Hepatocyte (in vitro differentiated cells): ENCODE results near the gene S100A11. TPM values are rescaled to one million over a fixed set of nuclear protein-coding genes. Genes with fewer than 3 reads are reported as not detected.
A peak's percentile ranks its signal among the peaks of the same experiment; 100 is the strongest.

Experiments used
- DNase-seq: peaks from one replicate; pipeline ENCODE4 v3.0.0-alpha.2; 2016; ENCODE audit warnings: low spot score
- H2AFZ ChIP-seq: fragments of 200-600 bp; sonication (generic); 2 replicates; pipeline ENCODE4 v1.6.0; 2016; ENCODE audit warnings: antibody characterized with exemption, mild to moderate bottlenecking
- H3K27ac ChIP-seq: fragments of 200-600 bp; sonication (generic); 2 replicates; pipeline ENCODE4 v1.5.1; 2016; ENCODE audit warnings: mild to moderate bottlenecking
- H3K27me3 ChIP-seq: fragments of 200-600 bp; sonication (generic); 2 replicates; pipeline ENCODE4 v1.6.1; 2016
- H3K36me3 ChIP-seq: fragments of 200-600 bp; sonication (generic); replicated peaks from 2 replicates; pipeline ENCODE4 v1.5.1; 2016; ENCODE audit warnings: low read depth; ENCODE audit not compliant: insufficient read depth
- H3K4me1 ChIP-seq: fragments of 200-600 bp; sonication (generic); 2 replicates; pipeline ENCODE4 v1.5.1; 2016; ENCODE audit warnings: mild to moderate bottlenecking, moderate library complexity; ENCODE audit not compliant: insufficient read depth
- H3K4me2 ChIP-seq: fragments of 200-600 bp; sonication (generic); 2 replicates; pipeline ENCODE4 v1.6.0; 2016
- H3K4me3 ChIP-seq: fragments of 200-600 bp; sonication (generic); 2 replicates; pipeline ENCODE4 v1.5.1; 2016; ENCODE audit warnings: mild to moderate bottlenecking
- H3K79me2 ChIP-seq: fragments of 200-600 bp; sonication (generic); 2 replicates; pipeline ENCODE4 v1.6.0; 2017; ENCODE audit warnings: mild to moderate bottlenecking
- H3K9me2 ChIP-seq: fragments of 200-600 bp; sonication (generic); replicated peaks from 2 replicates; pipeline ENCODE4 v1.6.0; 2017; ENCODE audit warnings: mild to moderate bottlenecking; ENCODE audit not compliant: insufficient read depth
- H3K9me3 ChIP-seq: fragments of 200-600 bp; sonication (generic); 2 replicates; pipeline ENCODE4 v1.5.1; 2016; ENCODE audit warnings: low read depth, mild to moderate bottlenecking
- H4K20me1 ChIP-seq: fragments of 200-600 bp; sonication (generic); 2 replicates; pipeline ENCODE4 v1.6.0; 2016; ENCODE audit warnings: mild to moderate bottlenecking; ENCODE audit not compliant: insufficient read depth, poor library complexity, severe bottlenecking
- EZH2 ChIP-seq: fragments of 200-600 bp; sonication (generic); IDR thresholded peaks from 2 replicates; pipeline ENCODE4 v1.6.1; 2016; ENCODE audit warnings: antibody characterized with exemption, mild to moderate bottlenecking, borderline replicate concordance
- EZH2phosphoT487 ChIP-seq: fragments of 200-600 bp; sonication (generic); IDR thresholded peaks from one replicate; pipeline ENCODE4 v1.6.1; 2018; ENCODE audit warnings: antibody characterized with exemption, mild to moderate bottlenecking, low read depth, moderate library complexity; ENCODE audit not compliant: unreplicated experiment, severe bottlenecking
- WGBS: methylation state at CpG from one replicate; pipeline ENCODE4 v1.1.6; 2016; ENCODE audit warnings: low lambda C conversion rate; ENCODE audit errors: missing lambda C conversion rate; 5-methylcytosine and 5-hydroxymethylcytosine counted together
- polyA plus RNA-seq: library from polyadenylated mRNA; unstranded; fragments of >200 nt; fragmentation: Nextera tagmentation; extraction: Ambion mirVana; gene quantifications from 2 replicates; pipeline ENCODE4 v1.2.1, GENCODE V29; 2016
- total RNA-seq: library from RNA; depleted of rRNA; stranded (reverse); fragments of >200 nt; gene quantifications from 2 replicates; pipeline ENCODE4 v1.2.3, GENCODE V29; 2014
- TF ChIP-seq, protein P1 (sequence below): fragments of 200-600 bp; sonication (generic); IDR thresholded peaks from 2 replicates; pipeline ENCODE4 v1.5.1; 2016; ENCODE audit warnings: antibody characterized with exemption, mild to moderate bottlenecking; ENCODE audit not compliant: poor library complexity

S100A11 gene
- total and polyA plus RNA-seq, 2 experiments from 2014 or later, result 258 to 1,491 TPM

DNA sequence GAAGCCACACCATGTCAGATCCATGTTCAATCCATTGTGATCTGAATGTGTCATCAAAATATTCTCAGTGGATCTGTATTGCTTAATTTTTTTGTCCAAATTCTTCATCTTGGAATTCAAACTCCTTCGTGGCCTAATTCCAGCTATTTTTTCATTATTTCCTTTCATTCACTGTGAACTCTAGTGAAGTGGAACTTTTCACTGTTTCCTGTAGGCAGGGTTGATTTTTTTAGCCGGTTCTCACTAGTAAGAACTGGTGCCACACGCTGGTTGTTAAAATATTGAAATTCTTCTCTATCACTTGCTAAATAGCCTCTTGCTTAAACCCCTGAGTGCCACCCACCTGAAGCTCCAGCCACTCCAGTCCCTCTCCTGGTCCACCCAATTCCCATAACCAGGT, 7.6 kb upstream of the S100A11 start:
- DNase-seq, result no peak
- Histone ChIP-seq H3K27ac (no peak overlapping the region), H3K27me3 (no peaks in the 10 kb centered on the region), H3K4me1 (peaks cover 16% of the 10 kb centered on the region), H3K4me2 (no peak overlapping the region), H2AFZ (no peak overlapping the region), H3K9me3 (no peaks in the 10 kb centered on the region), H3K36me3 (no peaks in the 10 kb centered on the region), H3K4me3 (no peak overlapping the region), H3K9me2 (no peaks in the 10 kb centered on the region), H4K20me1 (no peaks in the 10 kb centered on the region), H3K79me2 (no peaks in the 10 kb centered on the region)
- TF ChIP-seq EZH2, result no peak
- TF ChIP-seq EZH2phosphoT487, result no peak
- TF ChIP-seq, protein P1, sequence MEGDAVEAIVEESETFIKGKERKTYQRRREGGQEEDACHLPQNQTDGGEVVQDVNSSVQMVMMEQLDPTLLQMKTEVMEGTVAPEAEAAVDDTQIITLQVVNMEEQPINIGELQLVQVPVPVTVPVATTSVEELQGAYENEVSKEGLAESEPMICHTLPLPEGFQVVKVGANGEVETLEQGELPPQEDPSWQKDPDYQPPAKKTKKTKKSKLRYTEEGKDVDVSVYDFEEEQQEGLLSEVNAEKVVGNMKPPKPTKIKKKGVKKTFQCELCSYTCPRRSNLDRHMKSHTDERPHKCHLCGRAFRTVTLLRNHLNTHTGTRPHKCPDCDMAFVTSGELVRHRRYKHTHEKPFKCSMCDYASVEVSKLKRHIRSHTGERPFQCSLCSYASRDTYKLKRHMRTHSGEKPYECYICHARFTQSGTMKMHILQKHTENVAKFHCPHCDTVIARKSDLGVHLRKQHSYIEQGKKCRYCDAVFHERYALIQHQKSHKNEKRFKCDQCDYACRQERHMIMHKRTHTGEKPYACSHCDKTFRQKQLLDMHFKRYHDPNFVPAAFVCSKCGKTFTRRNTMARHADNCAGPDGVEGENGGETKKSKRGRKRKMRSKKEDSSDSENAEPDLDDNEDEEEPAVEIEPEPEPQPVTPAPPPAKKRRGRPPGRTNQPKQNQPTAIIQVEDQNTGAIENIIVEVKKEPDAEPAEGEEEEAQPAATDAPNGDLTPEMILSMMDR, result no peak
- WGBS, result 70% methylated on average over 3 of the region's 3 CpGs

DNA sequence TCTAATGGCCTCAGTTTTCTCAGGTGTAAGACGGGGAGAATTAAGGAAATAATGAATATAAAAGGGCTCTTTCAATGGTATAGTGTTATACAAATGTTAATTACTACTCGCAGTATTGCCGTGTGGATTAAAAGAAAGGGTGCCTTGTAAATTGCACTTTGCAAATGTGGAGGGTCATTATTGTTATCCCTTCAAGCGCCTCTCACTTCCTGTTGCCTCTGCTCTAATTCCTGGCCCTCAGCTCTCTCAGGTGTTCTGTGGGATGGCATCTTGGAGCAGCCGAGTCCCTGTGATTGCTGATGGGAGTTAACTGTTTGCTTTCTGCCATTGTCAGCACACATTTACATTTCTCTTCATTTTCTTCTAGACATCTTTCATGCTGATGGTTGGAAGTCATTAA, 7.1 kb upstream of the S100A11 start:
- H3K9me3 ChIP-seq, result no peaks in the 10 kb centered on the region
- no peaks in the 10 kb centered on the region for H3K9me2 ChIP-seq
- H3K36me3 ChIP-seq, result no peaks in the 10 kb centered on the region
- TF ChIP-seq EZH2phosphoT487 (no peak), EZH2 (no peak)
- TF ChIP-seq, protein P1, result no peak
- no peak overlapping the region for H3K27ac ChIP-seq
- DNase-seq, result no peak
- no peaks in the 10 kb centered on the region for H4K20me1 ChIP-seq
- no peak overlapping the region for H2AFZ ChIP-seq
- H3K27me3 ChIP-seq, result no peaks in the 10 kb centered on the region
- WGBS, result 46% methylated on average over 5 of the region's 5 CpGs
- H3K4me2 ChIP-seq, result no peak overlapping the region
- peaks cover 15% of the 10 kb centered on the region for H3K4me1 ChIP-seq
- no peak overlapping the region for H3K4me3 ChIP-seq
- H3K79me2 ChIP-seq, result no peaks in the 10 kb centered on the region

GRCh38 chr1:152042030-152042429, 5.2 kb upstream of the S100A11 start:
- Histone ChIP-seq H3K27ac (no peak overlapping the region), H2AFZ (no peak overlapping the region), H3K27me3 (no peaks in the 10 kb centered on the region), H3K9me2 (no peaks in the 10 kb centered on the region), H3K79me2 (no peaks in the 10 kb centered on the region), H3K4me3 (no peak overlapping the region), H3K36me3 (no peaks in the 10 kb centered on the region), H3K4me2 (no peak overlapping the region), H3K4me1 (peaks cover 5% of the 10 kb centered on the region), H4K20me1 (no peaks in the 10 kb centered on the region), H3K9me3 (no peaks in the 10 kb centered on the region)
- no peak for DNase-seq
- 36% methylated on average over 1 of the region's 1 CpG for WGBS
- TF ChIP-seq, protein P1, result no peak
- TF ChIP-seq EZH2phosphoT487 (no peak), EZH2 (no peak)

- no peaks in the 10 kb centered on the region for H3K36me3 ChIP-seq
- WGBS, result 45% methylated on average over 1 of the region's 1 CpG
- peaks cover 9% of the 10 kb centered on the region for H3K79me2 ChIP-seq
- no peaks in the 10 kb centered on the region for H4K20me1 ChIP-seq
- H3K9me3 ChIP-seq, result no peaks in the 10 kb centered on the region
- no peak overlapping the region for H3K4me3 ChIP-seq
- H3K27me3 ChIP-seq, result no peaks in the 10 kb centered on the region
- no peak for TF ChIP-seq EZH2phosphoT487
- TF ChIP-seq EZH2, result no peak
- TF ChIP-seq, protein P1, result no peak
- H3K9me2 ChIP-seq, result no peaks in the 10 kb centered on the region
- no peak for DNase-seq
- no peak overlapping the region for H3K4me2 ChIP-seq
- peaks cover 4% of the 10 kb centered on the region for H3K4me1 ChIP-seq
- no peak overlapping the region for H2AFZ ChIP-seq
- peak overlapping the region; percentile 9 for H3K27ac ChIP-seq
These were observed 3.1 kb upstream of the S100A11 start for GRCh38 chr1:152039886-152040285.
